ENCODE measurements around the gene ZNF800.

DNA sequence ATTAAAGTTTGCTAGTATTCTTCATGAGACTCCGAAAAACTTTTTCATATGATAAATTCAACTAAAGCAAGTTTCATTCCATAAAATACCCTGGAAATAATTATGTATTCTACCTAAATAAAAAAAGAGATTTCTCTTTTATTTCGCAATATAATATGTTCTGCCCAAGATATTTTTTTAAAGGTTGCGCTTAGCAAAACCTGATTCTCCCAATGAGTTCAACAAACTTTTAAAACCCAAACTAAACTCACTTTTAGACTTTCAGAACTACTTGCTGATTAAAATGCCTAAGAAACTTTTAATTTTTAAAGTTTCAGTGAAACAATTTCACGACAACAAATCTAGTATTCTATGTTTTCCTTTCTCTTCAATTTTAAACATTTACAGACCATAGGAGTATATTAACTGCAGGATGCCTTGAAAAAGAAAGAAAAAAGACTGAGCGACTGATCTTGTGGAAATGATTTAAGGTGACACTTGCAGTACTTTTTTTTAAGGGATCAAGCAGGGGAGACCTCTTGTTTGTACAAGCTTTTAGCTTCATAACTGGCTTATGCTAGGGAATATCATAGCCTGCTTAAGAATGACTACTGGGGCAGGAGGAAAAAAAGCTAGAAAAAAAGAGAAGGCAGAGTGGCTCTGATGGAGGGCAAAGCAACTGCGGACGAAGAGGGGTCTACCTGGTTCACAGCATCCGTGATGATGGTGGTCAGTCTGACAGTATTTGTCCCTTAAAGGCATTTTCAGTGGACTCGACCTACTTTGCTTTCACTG lies 1.5 kb downstream of the ZNF800 start:
- TF ChIP-seq ARNTL (CRISPR knock-in tag; IDR thresholded peaks at IDR 0.05; ENCODE audit: borderline replicate concordance, low read depth) (no peak), ISL1 (CRISPR knock-in tag; IDR thresholded peaks at IDR 0.05) (no peak)
- TF ChIP-seq, protein P1, sequence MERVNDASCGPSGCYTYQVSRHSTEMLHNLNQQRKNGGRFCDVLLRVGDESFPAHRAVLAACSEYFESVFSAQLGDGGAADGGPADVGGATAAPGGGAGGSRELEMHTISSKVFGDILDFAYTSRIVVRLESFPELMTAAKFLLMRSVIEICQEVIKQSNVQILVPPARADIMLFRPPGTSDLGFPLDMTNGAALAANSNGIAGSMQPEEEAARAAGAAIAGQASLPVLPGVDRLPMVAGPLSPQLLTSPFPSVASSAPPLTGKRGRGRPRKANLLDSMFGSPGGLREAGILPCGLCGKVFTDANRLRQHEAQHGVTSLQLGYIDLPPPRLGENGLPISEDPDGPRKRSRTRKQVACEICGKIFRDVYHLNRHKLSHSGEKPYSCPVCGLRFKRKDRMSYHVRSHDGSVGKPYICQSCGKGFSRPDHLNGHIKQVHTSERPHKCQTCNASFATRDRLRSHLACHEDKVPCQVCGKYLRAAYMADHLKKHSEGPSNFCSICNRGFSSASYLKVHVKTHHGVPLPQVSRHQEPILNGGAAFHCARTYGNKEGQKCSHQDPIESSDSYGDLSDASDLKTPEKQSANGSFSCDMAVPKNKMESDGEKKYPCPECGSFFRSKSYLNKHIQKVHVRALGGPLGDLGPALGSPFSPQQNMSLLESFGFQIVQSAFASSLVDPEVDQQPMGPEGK (CRISPR knock-in tag; IDR thresholded peaks at IDR 0.05; ENCODE audit: borderline replicate concordance), result no peak
- TF ChIP-seq, protein P2, sequence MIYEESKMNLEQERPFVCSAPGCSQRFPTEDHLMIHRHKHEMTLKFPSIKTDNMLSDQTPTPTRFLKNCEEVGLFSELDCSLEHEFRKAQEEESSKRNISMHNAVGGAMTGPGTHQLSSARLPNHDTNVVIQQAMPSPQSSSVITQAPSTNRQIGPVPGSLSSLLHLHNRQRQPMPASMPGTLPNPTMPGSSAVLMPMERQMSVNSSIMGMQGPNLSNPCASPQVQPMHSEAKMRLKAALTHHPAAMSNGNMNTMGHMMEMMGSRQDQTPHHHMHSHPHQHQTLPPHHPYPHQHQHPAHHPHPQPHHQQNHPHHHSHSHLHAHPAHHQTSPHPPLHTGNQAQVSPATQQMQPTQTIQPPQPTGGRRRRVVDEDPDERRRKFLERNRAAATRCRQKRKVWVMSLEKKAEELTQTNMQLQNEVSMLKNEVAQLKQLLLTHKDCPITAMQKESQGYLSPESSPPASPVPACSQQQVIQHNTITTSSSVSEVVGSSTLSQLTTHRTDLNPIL (CRISPR knock-in tag; IDR thresholded peaks at IDR 0.05; ENCODE audit: low read depth), result no peak
